ENCODE measurements around the gene GRB10. TPM values are rescaled to one million over a fixed set of nuclear protein-coding genes. Genes with fewer than 3 reads are reported as not detected.

GRB10 gene
- total RNA-seq, 1 donor from 2014 or later: 33.9 TPM

- no peaks in the 10 kb centered on the region for H3K36me3 ChIP-seq
- Mint-ChIP-seq H3K27me3 (ENCODE audit: insufficient read depth, low read depth) (peaks cover 2% of the 10 kb centered on the region), H3K27ac (peak overlapping the region; percentile 79), H3K4me1 (peaks cover 13% of the 10 kb centered on the region), H3K36me3 (peaks cover 57% of the 10 kb centered on the region), H3K4me3 (no peak overlapping the region), H3K9me3 (peaks cover 24% of the 10 kb centered on the region)
- H3K79me2 ChIP-seq (ENCODE audit: low read depth): peaks cover 46% of the 10 kb centered on the region
- TF ChIP-seq EZH2 (IDR thresholded peaks at IDR 0.05) (no peak), EZH2phosphoT487 (IDR thresholded peaks at IDR 0.05) (no peak), CTCF (IDR thresholded peaks at IDR 0.05) (no peak)
- no peak overlapping the region for H3K4me3 ChIP-seq
- H3K27me3 ChIP-seq: no peaks in the 10 kb centered on the region
- peaks cover 8% of the 10 kb centered on the region for H3K4me1 ChIP-seq
- H4K20me1 ChIP-seq (ENCODE audit: low read depth): peaks cover 4% of the 10 kb centered on the region
- no peak overlapping the region for H2AFZ ChIP-seq (replicated peaks)
- DNase-seq (ENCODE audit: low spot score): peak; percentile 24
- peak overlapping the region; percentile 32 for H3K4me2 ChIP-seq
- H3K9me3 ChIP-seq (ENCODE audit: low read depth): no peaks in the 10 kb centered on the region
- H3K9ac ChIP-seq: no peak overlapping the region
- no peak overlapping the region for H3K27ac ChIP-seq
- no peaks in the 10 kb centered on the region for H3F3A ChIP-seq (ENCODE audit: low read depth)
These were observed 52.0 kb downstream of the GRB10 start for GRCh38 chr7:50730446-50731400.

GRCh38 chr7:50729962-50730361, 52.7 kb downstream of the GRB10 start:
- no peak for TF ChIP-seq CTCF (IDR thresholded peaks at IDR 0.05)
- TF ChIP-seq EZH2 (IDR thresholded peaks at IDR 0.05): no peak
- no peak for TF ChIP-seq EZH2phosphoT487 (IDR thresholded peaks at IDR 0.05)
- Histone ChIP-seq H3K4me3 (no peak overlapping the region), H3K4me1 (peaks cover 8% of the 10 kb centered on the region), H3K9ac (no peak overlapping the region), H3K36me3 (no peaks in the 10 kb centered on the region), H4K20me1 (ENCODE audit: low read depth) (peaks cover 4% of the 10 kb centered on the region), H3K79me2 (ENCODE audit: low read depth) (peaks cover 39% of the 10 kb centered on the region), H3K27ac (no peak overlapping the region), H3K9me3 (ENCODE audit: low read depth) (no peaks in the 10 kb centered on the region), H2AFZ (replicated peaks) (no peak overlapping the region), H3F3A (ENCODE audit: low read depth) (no peaks in the 10 kb centered on the region), H3K4me2 (no peak overlapping the region), H3K27me3 (no peaks in the 10 kb centered on the region)
- Mint-ChIP-seq H3K4me3 (no peak overlapping the region), H3K36me3 (peaks cover 56% of the 10 kb centered on the region), H3K27me3 (ENCODE audit: insufficient read depth, low read depth) (peaks cover 2% of the 10 kb centered on the region), H3K4me1 (peaks cover 13% of the 10 kb centered on the region), H3K9me3 (peaks cover 18% of the 10 kb centered on the region), H3K27ac (no peak overlapping the region)
- no peak for DNase-seq (ENCODE audit: low spot score)

- peaks cover 4% of the 10 kb centered on the region for H4K20me1 ChIP-seq (ENCODE audit: low read depth)
These were observed 54.5 kb downstream of the GRB10 start for GRCh38 chr7:50728184-50728583.

More at GRCh38 chr7:50728184-50728583, 54.5 kb downstream of the GRB10 start:
- H3K27ac Mint-ChIP-seq: no peak overlapping the region
- no peak overlapping the region for H3K4me2 ChIP-seq
- H3K4me3 Mint-ChIP-seq: no peak overlapping the region
- H3K9ac ChIP-seq: no peak overlapping the region
- H3K27ac ChIP-seq: no peak overlapping the region
- no peaks in the 10 kb centered on the region for H3K9me3 ChIP-seq (ENCODE audit: low read depth)
- no peak overlapping the region for H3K4me3 ChIP-seq
- no peaks in the 10 kb centered on the region for H3K36me3 ChIP-seq
- H3K9me3 Mint-ChIP-seq: peaks cover 7% of the 10 kb centered on the region
- no peaks in the 10 kb centered on the region for H3K27me3 ChIP-seq
- no peak overlapping the region for H2AFZ ChIP-seq (replicated peaks)
- TF ChIP-seq EZH2phosphoT487 (IDR thresholded peaks at IDR 0.05): no peak
- TF ChIP-seq CTCF (IDR thresholded peaks at IDR 0.05): no peak
- no peak for TF ChIP-seq EZH2 (IDR thresholded peaks at IDR 0.05)
- H3K27me3 Mint-ChIP-seq (ENCODE audit: insufficient read depth, low read depth): peaks cover 2% of the 10 kb centered on the region
- H3K4me1 Mint-ChIP-seq: peaks cover 17% of the 10 kb centered on the region
- no peak for DNase-seq (ENCODE audit: low spot score)
- H3K36me3 Mint-ChIP-seq: peaks cover 50% of the 10 kb centered on the region
- H3K79me2 ChIP-seq (ENCODE audit: low read depth): peaks cover 23% of the 10 kb centered on the region
- H3F3A ChIP-seq (ENCODE audit: low read depth): no peaks in the 10 kb centered on the region
- peaks cover 8% of the 10 kb centered on the region for H3K4me1 ChIP-seq

Measured in neural progenitor cell (in vitro differentiated cells).